ENCODE data around the gene TTC33.

The TTC33 gene

GRCh38 chr5:40784916-40785315 is 29.2 kb upstream of the TTC33 start:
- DNase-seq (ENCODE audit: low read depth) = no peak
- H3K4me3 ChIP-seq (ENCODE audit: control insufficient read depth, low read depth, low read length) = no peak overlapping the region
- TF ChIP-seq, protein P1, sequence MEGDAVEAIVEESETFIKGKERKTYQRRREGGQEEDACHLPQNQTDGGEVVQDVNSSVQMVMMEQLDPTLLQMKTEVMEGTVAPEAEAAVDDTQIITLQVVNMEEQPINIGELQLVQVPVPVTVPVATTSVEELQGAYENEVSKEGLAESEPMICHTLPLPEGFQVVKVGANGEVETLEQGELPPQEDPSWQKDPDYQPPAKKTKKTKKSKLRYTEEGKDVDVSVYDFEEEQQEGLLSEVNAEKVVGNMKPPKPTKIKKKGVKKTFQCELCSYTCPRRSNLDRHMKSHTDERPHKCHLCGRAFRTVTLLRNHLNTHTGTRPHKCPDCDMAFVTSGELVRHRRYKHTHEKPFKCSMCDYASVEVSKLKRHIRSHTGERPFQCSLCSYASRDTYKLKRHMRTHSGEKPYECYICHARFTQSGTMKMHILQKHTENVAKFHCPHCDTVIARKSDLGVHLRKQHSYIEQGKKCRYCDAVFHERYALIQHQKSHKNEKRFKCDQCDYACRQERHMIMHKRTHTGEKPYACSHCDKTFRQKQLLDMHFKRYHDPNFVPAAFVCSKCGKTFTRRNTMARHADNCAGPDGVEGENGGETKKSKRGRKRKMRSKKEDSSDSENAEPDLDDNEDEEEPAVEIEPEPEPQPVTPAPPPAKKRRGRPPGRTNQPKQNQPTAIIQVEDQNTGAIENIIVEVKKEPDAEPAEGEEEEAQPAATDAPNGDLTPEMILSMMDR (IDR thresholded peaks at IDR 0.05; ENCODE audit: control insufficient read depth, insufficient read depth, low read depth, low read length, missing control alignments) = no peak

- no peak for DNase-seq (ENCODE audit: low read depth)
- TF ChIP-seq, protein P1 (IDR thresholded peaks at IDR 0.05; ENCODE audit: control insufficient read depth, insufficient read depth, low read depth, low read length, missing control alignments) = no peak
- no peak overlapping the region for H3K4me3 ChIP-seq (ENCODE audit: control insufficient read depth, low read depth, low read length)
Measured at GRCh38 chr5:40784027-40784653, 28.4 kb upstream of the TTC33 start.

DNA sequence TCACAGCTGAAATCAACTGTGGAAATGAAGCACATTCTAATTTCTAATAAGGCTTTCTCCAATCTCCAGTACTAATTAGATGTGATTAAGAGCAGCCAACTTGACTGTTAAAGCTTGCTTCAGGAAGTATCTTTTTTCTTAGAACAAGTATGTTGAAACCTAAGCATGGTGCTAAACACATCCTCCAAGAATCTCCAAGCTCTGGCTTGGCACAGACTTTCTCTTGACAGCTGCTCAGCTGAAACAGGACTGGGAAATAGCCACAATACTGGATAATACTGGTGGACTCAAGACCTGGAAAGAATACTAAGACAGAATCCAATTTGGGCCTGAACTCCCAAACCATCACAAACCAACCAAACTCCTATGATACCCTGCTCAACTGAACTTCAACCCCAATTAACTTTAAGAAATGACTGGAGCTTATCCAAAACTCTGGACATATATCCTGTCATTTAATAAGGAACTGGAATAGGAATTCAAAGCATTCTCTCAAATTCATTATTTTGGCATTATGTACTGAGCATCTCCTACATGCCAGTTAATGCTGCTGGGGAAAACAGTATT is 26.2 kb upstream of the TTC33 start:
- no peak overlapping the region for H3K4me3 ChIP-seq (ENCODE audit: control insufficient read depth, low read depth, low read length)
- TF ChIP-seq, protein P1 (IDR thresholded peaks at IDR 0.05; ENCODE audit: control insufficient read depth, insufficient read depth, low read depth, low read length, missing control alignments) = no peak
- DNase-seq (ENCODE audit: low read depth) = no peak

DNA sequence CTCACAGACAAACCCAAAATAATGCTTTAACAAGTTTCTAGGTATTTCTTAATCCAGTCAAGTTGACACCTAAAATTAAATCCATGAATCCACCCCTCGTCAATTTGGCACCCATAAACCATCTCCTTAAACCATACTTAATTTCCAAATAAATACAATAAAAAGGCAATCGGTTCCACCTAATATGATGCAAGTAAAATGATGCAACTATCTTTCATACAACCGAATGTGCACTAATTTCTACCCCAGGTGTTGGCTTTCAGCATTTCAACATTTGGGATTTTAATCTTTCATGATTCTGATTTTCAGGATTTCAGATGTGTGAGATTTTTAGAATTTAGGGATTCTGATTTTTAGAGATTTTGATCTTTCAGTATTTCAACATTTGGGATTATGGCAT is 25.1 kb upstream of the TTC33 start:
- no peak for DNase-seq (ENCODE audit: low read depth)
- no peak overlapping the region for H3K4me3 ChIP-seq (ENCODE audit: control insufficient read depth, low read depth, low read length)
- TF ChIP-seq, protein P1 (IDR thresholded peaks at IDR 0.05; ENCODE audit: control insufficient read depth, insufficient read depth, low read depth, low read length, missing control alignments) = no peak

DNA sequence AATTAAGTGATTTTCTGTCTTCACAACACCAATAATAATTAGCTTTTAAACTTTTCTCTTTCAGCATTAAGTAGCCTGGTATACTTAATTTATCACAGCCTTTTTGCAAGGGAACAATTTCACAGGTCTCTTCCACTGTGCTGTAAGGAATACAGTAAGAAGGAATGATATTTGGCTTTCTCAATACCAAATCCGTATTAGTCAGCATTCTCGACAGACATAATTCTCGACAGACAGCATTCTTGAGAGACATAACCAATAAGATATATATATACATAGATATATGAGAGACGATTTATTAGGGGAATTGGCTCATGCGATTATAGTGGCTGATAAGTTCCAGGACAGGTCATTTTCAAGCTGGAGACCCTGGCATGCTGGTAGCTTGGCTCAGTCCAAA is 24.4 kb upstream of the TTC33 start:
- TF ChIP-seq, protein P1 (IDR thresholded peaks at IDR 0.05; ENCODE audit: control insufficient read depth, insufficient read depth, low read depth, low read length, missing control alignments) = no peak
- H3K4me3 ChIP-seq (ENCODE audit: control insufficient read depth, low read depth, low read length) = no peak overlapping the region
- DNase-seq (ENCODE audit: low read depth) = no peak

GRCh38 chr5:40779561-40779960 is 23.8 kb upstream of the TTC33 start:
- H3K4me3 ChIP-seq (ENCODE audit: control insufficient read depth, low read depth, low read length) = no peak overlapping the region
- TF ChIP-seq, protein P1 (IDR thresholded peaks at IDR 0.05; ENCODE audit: control insufficient read depth, insufficient read depth, low read depth, low read length, missing control alignments) = no peak
- no peak for DNase-seq (ENCODE audit: low read depth)

Measured in AG09309 (cell line).